Chondrocyte (in vitro differentiated cells): ENCODE data around the gene RPEL1. TPM values are rescaled to one million over a fixed set of nuclear protein-coding genes. Genes with fewer than 3 reads are reported as not detected.
"Not testable (repeated sequence)": the region's sequence is repeated elsewhere in the genome, so short reads cannot be mapped to it uniquely, and the experiment has no call there.

Source experiments
- DNase-seq: peaks from one replicate; pipeline ENCODE4 v3.0.0; 2021; ENCODE audit warnings: mixed read lengths, low spot score
- H3K27ac Mint-ChIP-seq: one replicate; pipeline ENCODE4 v1.8.0; 2021; ENCODE audit warnings: mild to moderate bottlenecking, moderate library complexity, mixed read lengths; ENCODE audit not compliant: unreplicated experiment
- H3K27me3 Mint-ChIP-seq: 2 replicates; pipeline ENCODE4 v1.8.0; 2021; ENCODE audit warnings: low read depth, mixed read lengths
- H3K36me3 Mint-ChIP-seq: 2 replicates; pipeline ENCODE4 v1.8.0; 2021; ENCODE audit warnings: low read depth, mixed read lengths
- H3K4me1 Mint-ChIP-seq: 2 replicates; pipeline ENCODE4 v1.8.0; 2021; ENCODE audit warnings: low read depth, mild to moderate bottlenecking, mixed read lengths
- H3K4me3 Mint-ChIP-seq: one replicate; pipeline ENCODE4 v1.8.0; 2021; ENCODE audit warnings: mild to moderate bottlenecking, moderate library complexity, mixed read lengths; ENCODE audit not compliant: unreplicated experiment
- H3K9me3 Mint-ChIP-seq: 2 replicates; pipeline ENCODE4 v1.8.0; 2021; ENCODE audit warnings: low read depth, mixed read lengths
- CTCF ChIP-seq: fragments of 200-600 bp; sonication (generic); IDR thresholded peaks from 2 replicates; pipeline ENCODE4 v1.5.0; 2021; ENCODE audit warnings: antibody characterized with exemption, mild to moderate bottlenecking, moderate library complexity
- total RNA-seq: library from RNA; stranded (reverse); gene quantifications from 3 replicates; pipeline ENCODE4 v1.2.1, GENCODE V29; 2021

RPEL1 gene
- total RNA-seq, 1 donor from 2014 or later: not detected

GRCh38 chr10:103202319-103202718 is 43.4 kb upstream of the RPEL1 start:
- no peak for DNase-seq
- Mint-ChIP-seq H3K9me3 (no peaks in the 10 kb centered on the region), H3K4me3 (no peak overlapping the region), H3K27ac (no peak overlapping the region), H3K27me3 (no peaks in the 10 kb centered on the region), H3K4me1 (peaks cover 11% of the 10 kb centered on the region), H3K36me3 (no peaks in the 10 kb centered on the region)
- no peak for TF ChIP-seq CTCF

- DNase-seq: no peak
- no peak for TF ChIP-seq CTCF
- Mint-ChIP-seq H3K9me3 (no peaks in the 10 kb centered on the region), H3K27me3 (no peaks in the 10 kb centered on the region), H3K4me3 (no peak overlapping the region), H3K4me1 (peaks cover 14% of the 10 kb centered on the region), H3K36me3 (no peaks in the 10 kb centered on the region), H3K27ac (no peak overlapping the region)
These were observed 42.2 kb upstream of the RPEL1 start for GRCh38 chr10:103203466-103203865.

GRCh38 chr10:103204353-103205255 is 41.1 kb upstream of the RPEL1 start:
- no peak for DNase-seq
- Mint-ChIP-seq H3K36me3 (no peaks in the 10 kb centered on the region), H3K4me3 (no peak overlapping the region), H3K27me3 (no peaks in the 10 kb centered on the region), H3K4me1 (peaks cover 14% of the 10 kb centered on the region), H3K27ac (no peak overlapping the region), H3K9me3 (no peaks in the 10 kb centered on the region)
- TF ChIP-seq CTCF: no peak

- not testable (repeated sequence) for H3K27ac Mint-ChIP-seq
These were observed 40.3 kb upstream of the RPEL1 start for GRCh38 chr10:103205401-103205800.

GRCh38 chr10:103206715-103207114 is 39.0 kb upstream of the RPEL1 start:
- H3K27ac Mint-ChIP-seq, H3K9me3 Mint-ChIP-seq, DNase-seq, H3K4me3 Mint-ChIP-seq, H3K27me3 Mint-ChIP-seq, H3K36me3 Mint-ChIP-seq: not testable (repeated sequence)
- peaks cover 14% of the 10 kb centered on the region for H3K4me1 Mint-ChIP-seq

More at GRCh38 chr10:103205401-103205800, 40.3 kb upstream of the RPEL1 start:
- not testable (repeated sequence) for H3K4me3 Mint-ChIP-seq, H3K27me3 Mint-ChIP-seq, H3K9me3 Mint-ChIP-seq, H3K36me3 Mint-ChIP-seq, DNase-seq
- H3K4me1 Mint-ChIP-seq: peaks cover 14% of the 10 kb centered on the region

- H3K27me3 Mint-ChIP-seq: no peaks in the 10 kb centered on the region
These were observed 38.5 kb upstream of the RPEL1 start for GRCh38 chr10:103207141-103207540.

GRCh38 chr10:103207643-103208042 is 38.0 kb upstream of the RPEL1 start:
- H3K4me3 Mint-ChIP-seq, H3K27me3 Mint-ChIP-seq, DNase-seq, H3K27ac Mint-ChIP-seq, H3K9me3 Mint-ChIP-seq, H3K36me3 Mint-ChIP-seq: not testable (repeated sequence)
- peaks cover 16% of the 10 kb centered on the region for H3K4me1 Mint-ChIP-seq

More at GRCh38 chr10:103207141-103207540, 38.5 kb upstream of the RPEL1 start:
- no peak for DNase-seq
- H3K36me3 Mint-ChIP-seq: no peaks in the 10 kb centered on the region
- no peak overlapping the region for H3K4me3 Mint-ChIP-seq
- TF ChIP-seq CTCF: no peak
- H3K4me1 Mint-ChIP-seq: peaks cover 14% of the 10 kb centered on the region
- H3K9me3 Mint-ChIP-seq: no peaks in the 10 kb centered on the region
- H3K27ac Mint-ChIP-seq: no peak overlapping the region

- H3K4me3 Mint-ChIP-seq, H3K27me3 Mint-ChIP-seq: not testable (repeated sequence)
- H3K4me1 Mint-ChIP-seq: peaks cover 14% of the 10 kb centered on the region
These were observed 35.4 kb upstream of the RPEL1 start for GRCh38 chr10:103210262-103210661.

More at GRCh38 chr10:103210262-103210661, 35.4 kb upstream of the RPEL1 start:
- DNase-seq, H3K36me3 Mint-ChIP-seq, H3K27ac Mint-ChIP-seq, H3K9me3 Mint-ChIP-seq: not testable (repeated sequence)
